Stimulated activated naive CD8-positive, alpha-beta T cell treated with anti-CD3 and anti-CD28 coated beads, Interleukin-15, Interleukin-2, amounts not matched to agents 100 ng/mL and 50 ng/mL, for 24 hours (primary cell): Measurements from ENCODE around the gene ACTA2.
"Not testable (repeated sequence)": the region's sequence is repeated elsewhere in the genome, so short reads cannot be mapped to it uniquely, and the experiment has no call there.

Experiments
- H3K27ac Mint-ChIP-seq: one replicate; pipeline ENCODE4 v1.8.0; 2021; ENCODE audit warnings: mild to moderate bottlenecking, mixed read lengths
- H3K27me3 Mint-ChIP-seq: one replicate; pipeline ENCODE4 v1.8.0; 2021; ENCODE audit warnings: mixed read lengths
- H3K36me3 Mint-ChIP-seq: one replicate; pipeline ENCODE4 v1.8.0; 2021; ENCODE audit warnings: low read depth, mixed read lengths
- H3K4me1 Mint-ChIP-seq: one replicate; pipeline ENCODE4 v1.8.0; 2021; ENCODE audit warnings: low read depth, mixed read lengths
- H3K4me3 Mint-ChIP-seq: one replicate; pipeline ENCODE4 v1.8.0; 2021; ENCODE audit warnings: mild to moderate bottlenecking, mixed read lengths
- H3K9me3 Mint-ChIP-seq: one replicate; pipeline ENCODE4 v1.8.0; 2021; ENCODE audit warnings: mixed read lengths

ACTA2 gene

GRCh38 chr10:88946965-88947590 lies 5.5 kb downstream of the ACTA2 start:
- Mint-ChIP-seq H3K27ac (no peak overlapping the region), H3K36me3 (no peaks in the 10 kb centered on the region), H3K4me3 (no peak overlapping the region), H3K4me1 (peaks cover 14% of the 10 kb centered on the region), H3K27me3 (no peaks in the 10 kb centered on the region), H3K9me3 (no peaks in the 10 kb centered on the region)

DNA sequence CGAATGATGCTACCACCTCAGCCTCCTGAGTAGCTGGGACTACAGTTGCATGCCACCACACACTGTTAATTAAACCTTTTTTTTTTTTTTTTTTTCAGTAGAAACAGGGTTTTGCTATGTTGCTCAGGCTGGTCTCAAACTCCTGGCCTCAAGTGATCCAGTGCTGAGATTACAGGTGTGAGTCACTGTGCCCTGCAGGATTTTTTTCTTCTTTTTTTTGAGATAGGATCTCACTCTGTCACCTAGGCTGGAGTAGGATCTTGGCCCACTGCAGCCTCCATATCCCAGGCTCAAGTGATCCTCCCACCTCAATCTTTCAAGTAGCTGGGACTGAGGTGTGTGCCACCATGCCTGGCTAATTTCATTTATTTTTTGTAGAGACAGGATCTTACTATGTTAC lies 6.4 kb downstream of the ACTA2 start:
- H3K27ac Mint-ChIP-seq: no peak overlapping the region
- H3K27me3 Mint-ChIP-seq: no peaks in the 10 kb centered on the region
- no peaks in the 10 kb centered on the region for H3K9me3 Mint-ChIP-seq
- no peak overlapping the region for H3K4me3 Mint-ChIP-seq
- peaks cover 14% of the 10 kb centered on the region for H3K4me1 Mint-ChIP-seq
- peaks cover 4% of the 10 kb centered on the region for H3K36me3 Mint-ChIP-seq

GRCh38 chr10:88944813-88945212 lies 7.8 kb downstream of the ACTA2 start:
- peaks cover 4% of the 10 kb centered on the region for H3K36me3 Mint-ChIP-seq
- no peaks in the 10 kb centered on the region for H3K9me3 Mint-ChIP-seq
- no peak overlapping the region for H3K27ac Mint-ChIP-seq
- no peak overlapping the region for H3K4me3 Mint-ChIP-seq
- peaks cover 14% of the 10 kb centered on the region for H3K4me1 Mint-ChIP-seq
- H3K27me3 Mint-ChIP-seq: no peaks in the 10 kb centered on the region

GRCh38 chr10:88943778-88944177 lies 8.8 kb downstream of the ACTA2 start:
- no peak overlapping the region for H3K4me3 Mint-ChIP-seq
- H3K27ac Mint-ChIP-seq: no peak overlapping the region
- peaks cover 4% of the 10 kb centered on the region for H3K36me3 Mint-ChIP-seq
- peaks cover 14% of the 10 kb centered on the region for H3K4me1 Mint-ChIP-seq
- no peaks in the 10 kb centered on the region for H3K9me3 Mint-ChIP-seq
- no peaks in the 10 kb centered on the region for H3K27me3 Mint-ChIP-seq

GRCh38 chr10:88941026-88941425 lies 11.5 kb downstream of the ACTA2 start:
- H3K27ac Mint-ChIP-seq: no peak overlapping the region
- peaks cover 7% of the 10 kb centered on the region for H3K4me1 Mint-ChIP-seq
- H3K27me3 Mint-ChIP-seq: no peaks in the 10 kb centered on the region

DNA sequence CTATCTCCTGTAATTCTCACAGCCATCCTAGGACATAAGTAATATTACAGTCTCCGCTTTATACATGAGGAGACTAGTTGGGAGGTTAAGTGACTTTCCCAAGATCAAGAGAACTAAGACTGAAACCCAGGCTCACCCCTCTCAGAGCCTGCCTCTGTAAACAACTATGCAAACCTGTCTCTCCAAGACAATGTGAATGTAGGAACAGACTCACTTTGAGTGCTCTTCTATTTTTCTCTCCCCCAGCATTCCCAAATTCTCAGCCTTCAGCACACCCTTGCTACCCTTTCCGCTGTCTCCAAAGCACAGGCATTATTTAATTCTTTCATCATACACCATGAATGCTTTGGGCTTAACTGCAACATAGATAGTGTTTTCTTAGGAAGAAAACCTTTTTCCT lies 13.6 kb downstream of the ACTA2 start:
- Mint-ChIP-seq H3K4me1 (peaks cover 10% of the 10 kb centered on the region), H3K36me3 (peaks cover 4% of the 10 kb centered on the region), H3K27ac (no peak overlapping the region), H3K4me3 (no peak overlapping the region), H3K27me3 (no peaks in the 10 kb centered on the region), H3K9me3 (no peaks in the 10 kb centered on the region)

More at GRCh38 chr10:88941026-88941425, 11.5 kb downstream of the ACTA2 start:
- H3K9me3 Mint-ChIP-seq: no peaks in the 10 kb centered on the region
- no peak overlapping the region for H3K4me3 Mint-ChIP-seq
- peaks cover 4% of the 10 kb centered on the region for H3K36me3 Mint-ChIP-seq

DNA sequence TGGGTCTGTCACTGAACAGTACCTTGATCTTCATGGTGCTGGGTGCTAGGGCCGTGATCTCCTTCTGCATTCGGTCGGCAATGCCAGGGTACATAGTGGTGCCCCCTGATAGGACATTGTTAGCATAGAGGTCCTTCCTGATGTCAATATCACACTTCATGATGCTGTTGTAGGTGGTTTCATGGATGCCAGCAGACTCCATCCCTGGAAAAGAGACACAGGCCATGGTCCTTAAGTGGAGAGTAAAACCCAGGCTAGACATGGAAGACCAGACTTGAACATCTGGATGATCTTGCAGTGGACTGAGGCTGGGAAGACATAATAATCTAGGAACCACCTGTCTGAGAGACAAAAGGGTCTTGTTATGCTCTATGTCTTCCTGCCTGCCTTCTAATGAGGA lies 14.5 kb downstream of the ACTA2 start:
- H3K36me3 Mint-ChIP-seq: peaks cover 4% of the 10 kb centered on the region
- H3K4me1 Mint-ChIP-seq: peaks cover 10% of the 10 kb centered on the region
- no peaks in the 10 kb centered on the region for H3K27me3 Mint-ChIP-seq
- H3K4me3 Mint-ChIP-seq: no peak overlapping the region
- no peaks in the 10 kb centered on the region for H3K9me3 Mint-ChIP-seq
- no peak overlapping the region for H3K27ac Mint-ChIP-seq

DNA sequence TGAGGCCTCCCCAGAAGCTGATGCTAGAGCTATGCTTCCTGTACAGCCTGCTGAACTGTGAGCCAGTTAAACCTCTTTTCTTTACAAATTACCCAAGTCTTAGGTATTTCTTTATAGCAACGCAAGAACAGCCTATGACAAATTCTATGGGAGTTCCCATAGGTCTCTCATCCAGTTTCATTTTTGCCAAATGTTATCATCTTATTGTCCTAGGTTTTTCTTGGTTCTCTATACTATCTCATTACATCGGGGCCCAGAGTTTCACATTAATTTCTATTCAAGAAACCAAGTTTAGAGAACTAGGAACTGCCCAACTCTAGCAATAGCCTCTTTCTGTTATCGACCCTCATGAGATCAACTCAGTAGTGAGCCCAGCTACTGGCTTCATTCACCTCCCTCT lies 15.9 kb downstream of the ACTA2 start:
- Mint-ChIP-seq H3K27ac (no peak overlapping the region), H3K27me3 (no peaks in the 10 kb centered on the region), H3K4me1 (peaks cover 16% of the 10 kb centered on the region), H3K9me3 (no peaks in the 10 kb centered on the region), H3K36me3 (peaks cover 2% of the 10 kb centered on the region), H3K4me3 (no peak overlapping the region)

- Mint-ChIP-seq H3K4me3 (peak overlapping the region; percentile 28), H3K4me1 (peaks cover 16% of the 10 kb centered on the region), H3K9me3 (no peaks in the 10 kb centered on the region), H3K27me3 (no peaks in the 10 kb centered on the region), H3K27ac (no peak overlapping the region), H3K36me3 (no peaks in the 10 kb centered on the region)
These were observed 17.5 kb downstream of the ACTA2 start for GRCh38 chr10:88934900-88935672.

DNA sequence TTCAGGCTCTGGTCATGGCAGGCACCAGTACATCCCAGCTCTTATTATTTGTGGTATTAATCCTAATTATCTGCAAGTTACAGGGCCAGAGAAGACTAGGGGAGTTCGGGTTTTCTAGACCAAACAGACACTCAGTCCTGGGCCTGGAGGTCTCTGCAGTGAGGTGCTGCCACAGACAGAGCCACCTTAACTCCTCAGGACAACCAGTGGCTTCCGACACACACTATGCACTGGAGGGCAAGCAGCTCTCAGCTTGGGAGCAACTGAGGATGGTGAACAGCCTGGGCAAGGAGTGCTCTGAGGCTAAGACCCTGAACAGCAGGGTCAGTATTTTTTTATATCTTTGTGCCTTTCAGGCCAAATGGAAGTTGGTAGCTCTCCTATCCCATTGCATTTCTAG lies 19.0 kb downstream of the ACTA2 start:
- no peaks in the 10 kb centered on the region for H3K27me3 Mint-ChIP-seq
- no peak overlapping the region for H3K27ac Mint-ChIP-seq
- no peak overlapping the region for H3K4me3 Mint-ChIP-seq
- H3K4me1 Mint-ChIP-seq: peaks cover 16% of the 10 kb centered on the region
- H3K36me3 Mint-ChIP-seq: no peaks in the 10 kb centered on the region
- H3K9me3 Mint-ChIP-seq: no peaks in the 10 kb centered on the region

- Mint-ChIP-seq H3K4me3 (no peak overlapping the region), H3K36me3 (no peaks in the 10 kb centered on the region), H3K27ac (peak overlapping the region; percentile 41), H3K27me3 (no peaks in the 10 kb centered on the region), H3K9me3 (no peaks in the 10 kb centered on the region), H3K4me1 (peaks cover 16% of the 10 kb centered on the region)
These were observed 19.9 kb downstream of the ACTA2 start for GRCh38 chr10:88932539-88933256.

- H3K27me3 Mint-ChIP-seq, H3K9me3 Mint-ChIP-seq, H3K4me3 Mint-ChIP-seq, H3K36me3 Mint-ChIP-seq: not testable (repeated sequence)
- peak overlapping the region; percentile 41 for H3K27ac Mint-ChIP-seq
- H3K4me1 Mint-ChIP-seq: peaks cover 16% of the 10 kb centered on the region
These were observed 20.5 kb downstream of the ACTA2 start for GRCh38 chr10:88932029-88932428.

GRCh38 chr10:88931548-88931947 lies 21.0 kb downstream of the ACTA2 start:
- Mint-ChIP-seq H3K9me3 (no peaks in the 10 kb centered on the region), H3K4me1 (peaks cover 16% of the 10 kb centered on the region), H3K27ac (peak overlapping the region; percentile 3), H3K4me3 (no peak overlapping the region), H3K36me3 (peaks cover 8% of the 10 kb centered on the region), H3K27me3 (no peaks in the 10 kb centered on the region)

- Mint-ChIP-seq H3K27ac (no peak overlapping the region), H3K27me3 (no peaks in the 10 kb centered on the region), H3K9me3 (no peaks in the 10 kb centered on the region), H3K36me3 (peaks cover 30% of the 10 kb centered on the region), H3K4me1 (peaks cover 6% of the 10 kb centered on the region), H3K4me3 (no peak overlapping the region)
These were observed 24.3 kb downstream of the ACTA2 start for GRCh38 chr10:88928254-88928653.

GRCh38 chr10:88927416-88927690 lies 25.2 kb downstream of the ACTA2 start:
- H3K36me3 Mint-ChIP-seq: peaks cover 37% of the 10 kb centered on the region
- no peak overlapping the region for H3K27ac Mint-ChIP-seq
- H3K27me3 Mint-ChIP-seq: no peaks in the 10 kb centered on the region
- no peak overlapping the region for H3K4me3 Mint-ChIP-seq
- H3K9me3 Mint-ChIP-seq: no peaks in the 10 kb centered on the region
- peaks cover 2% of the 10 kb centered on the region for H3K4me1 Mint-ChIP-seq
